Neural crest cell (in vitro differentiated cells): ENCODE results near the gene TLE5. TPM values are rescaled to one million over a fixed set of nuclear protein-coding genes. Genes with fewer than 3 reads are reported as not detected.

Experiments
- DNase-seq: peaks from one replicate; pipeline ENCODE4 v3.0.0; 2021; ENCODE audit warnings: low read depth, mixed read lengths, low spot score
- H3K27ac Mint-ChIP-seq: one replicate; pipeline ENCODE4 v1.8.0; 2021; ENCODE audit warnings: mild to moderate bottlenecking, mixed read lengths; ENCODE audit not compliant: unreplicated experiment
- H3K27me3 Mint-ChIP-seq: 2 replicates; pipeline ENCODE4 v1.8.0; 2021; ENCODE audit warnings: low read depth, mild to moderate bottlenecking, mixed read lengths
- H3K36me3 Mint-ChIP-seq: 2 replicates; pipeline ENCODE4 v1.8.0; 2021; ENCODE audit warnings: low read depth, mild to moderate bottlenecking, mixed read lengths
- H3K4me1 Mint-ChIP-seq: 2 replicates; pipeline ENCODE4 v1.8.0; 2021; ENCODE audit warnings: mixed read lengths
- H3K4me3 Mint-ChIP-seq: one replicate; pipeline ENCODE4 v1.8.0; 2021; ENCODE audit warnings: mild to moderate bottlenecking, mixed read lengths
- H3K9me3 Mint-ChIP-seq: 2 replicates; pipeline ENCODE4 v1.8.0; 2021; ENCODE audit warnings: mixed read lengths
- total RNA-seq: library from RNA; stranded (reverse); gene quantifications from 2 replicates; pipeline ENCODE4 v1.2.1, GENCODE V29; 2021
- TF ChIP-seq, protein P1 (sequence below): fragments of 200-600 bp; sonication (generic); conservative IDR thresholded peaks from 2 replicates; pipeline ENCODE4 v1.5.0; 2021; ENCODE audit warnings: antibody characterized with exemption, mild to moderate bottlenecking

The TLE5 gene
- total RNA-seq, 1 donor from 2014 or later: 247 TPM

DNA sequence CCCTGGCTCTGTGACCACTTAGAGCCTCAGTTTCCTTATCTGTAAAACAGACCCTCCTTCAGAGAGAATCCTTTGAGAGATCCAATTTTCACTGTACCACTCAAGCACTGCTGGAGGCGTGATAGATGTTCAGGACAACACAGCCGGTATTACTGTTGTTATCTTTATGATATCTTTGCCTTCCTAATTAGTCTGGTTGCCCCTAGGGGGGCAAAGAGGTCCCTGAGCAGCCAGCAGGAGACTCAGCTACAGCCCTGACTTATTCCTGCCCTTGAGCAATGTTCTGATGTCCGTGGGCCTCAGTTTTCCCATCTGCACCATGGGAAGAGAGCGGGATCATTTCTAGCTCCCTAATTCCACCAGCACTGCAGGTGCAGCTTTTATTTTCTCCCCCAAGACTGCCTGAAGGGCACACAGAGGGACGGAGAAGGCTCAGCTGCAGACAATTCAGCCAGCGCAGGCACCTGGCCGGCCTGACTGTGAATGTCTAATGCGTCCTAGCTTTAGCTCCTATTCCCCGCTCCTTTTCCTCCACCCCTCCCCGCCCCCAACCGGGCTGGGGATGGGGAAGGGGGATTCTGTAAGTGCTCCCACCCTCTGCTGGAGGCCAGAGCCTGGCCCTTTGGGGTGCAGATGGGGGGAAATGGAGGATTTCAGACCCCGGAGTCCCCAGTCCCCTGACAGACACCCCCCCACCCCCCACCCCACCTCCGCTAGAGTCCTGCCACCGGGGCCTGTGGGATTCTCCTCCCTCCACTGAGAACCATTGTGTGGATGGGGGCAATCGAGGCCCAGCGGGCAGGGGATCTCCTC lies 16.2 kb downstream of the TLE5 start:
- no peaks in the 10 kb centered on the region for H3K36me3 Mint-ChIP-seq
- peaks cover 22% of the 10 kb centered on the region for H3K4me1 Mint-ChIP-seq
- H3K27me3 Mint-ChIP-seq: peaks cover 53% of the 10 kb centered on the region
- no peak overlapping the region for H3K27ac Mint-ChIP-seq
- H3K4me3 Mint-ChIP-seq: no peak overlapping the region
- H3K9me3 Mint-ChIP-seq: no peaks in the 10 kb centered on the region
- no peak for DNase-seq
- TF ChIP-seq, protein P1, sequence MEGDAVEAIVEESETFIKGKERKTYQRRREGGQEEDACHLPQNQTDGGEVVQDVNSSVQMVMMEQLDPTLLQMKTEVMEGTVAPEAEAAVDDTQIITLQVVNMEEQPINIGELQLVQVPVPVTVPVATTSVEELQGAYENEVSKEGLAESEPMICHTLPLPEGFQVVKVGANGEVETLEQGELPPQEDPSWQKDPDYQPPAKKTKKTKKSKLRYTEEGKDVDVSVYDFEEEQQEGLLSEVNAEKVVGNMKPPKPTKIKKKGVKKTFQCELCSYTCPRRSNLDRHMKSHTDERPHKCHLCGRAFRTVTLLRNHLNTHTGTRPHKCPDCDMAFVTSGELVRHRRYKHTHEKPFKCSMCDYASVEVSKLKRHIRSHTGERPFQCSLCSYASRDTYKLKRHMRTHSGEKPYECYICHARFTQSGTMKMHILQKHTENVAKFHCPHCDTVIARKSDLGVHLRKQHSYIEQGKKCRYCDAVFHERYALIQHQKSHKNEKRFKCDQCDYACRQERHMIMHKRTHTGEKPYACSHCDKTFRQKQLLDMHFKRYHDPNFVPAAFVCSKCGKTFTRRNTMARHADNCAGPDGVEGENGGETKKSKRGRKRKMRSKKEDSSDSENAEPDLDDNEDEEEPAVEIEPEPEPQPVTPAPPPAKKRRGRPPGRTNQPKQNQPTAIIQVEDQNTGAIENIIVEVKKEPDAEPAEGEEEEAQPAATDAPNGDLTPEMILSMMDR: no peak

DNA sequence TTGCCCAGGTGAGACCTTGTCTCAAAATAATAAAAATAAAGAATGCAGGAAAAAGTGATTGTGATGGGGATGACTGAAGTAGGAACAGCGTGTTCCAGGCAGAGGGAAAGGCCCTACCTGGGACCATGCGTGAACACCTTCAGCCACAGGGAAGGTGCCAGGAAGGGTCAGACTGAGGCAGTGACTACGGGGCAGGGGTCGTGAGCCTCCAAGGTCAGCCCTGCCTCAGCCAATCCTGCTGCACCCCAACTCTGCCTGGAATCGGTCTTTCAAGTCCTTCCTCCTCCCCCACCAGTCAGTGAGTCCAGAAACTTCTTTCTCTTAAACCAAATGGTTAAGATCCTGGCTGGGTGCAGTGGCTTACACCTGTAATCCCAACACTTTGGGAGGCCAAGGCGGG lies 17.1 kb downstream of the TLE5 start:
- Mint-ChIP-seq H3K4me3 (no peak overlapping the region), H3K27me3 (peaks cover 61% of the 10 kb centered on the region), H3K36me3 (no peaks in the 10 kb centered on the region), H3K4me1 (peaks cover 22% of the 10 kb centered on the region), H3K9me3 (no peaks in the 10 kb centered on the region), H3K27ac (no peak overlapping the region)
- no peak for DNase-seq
- TF ChIP-seq, protein P1: no peak

DNA sequence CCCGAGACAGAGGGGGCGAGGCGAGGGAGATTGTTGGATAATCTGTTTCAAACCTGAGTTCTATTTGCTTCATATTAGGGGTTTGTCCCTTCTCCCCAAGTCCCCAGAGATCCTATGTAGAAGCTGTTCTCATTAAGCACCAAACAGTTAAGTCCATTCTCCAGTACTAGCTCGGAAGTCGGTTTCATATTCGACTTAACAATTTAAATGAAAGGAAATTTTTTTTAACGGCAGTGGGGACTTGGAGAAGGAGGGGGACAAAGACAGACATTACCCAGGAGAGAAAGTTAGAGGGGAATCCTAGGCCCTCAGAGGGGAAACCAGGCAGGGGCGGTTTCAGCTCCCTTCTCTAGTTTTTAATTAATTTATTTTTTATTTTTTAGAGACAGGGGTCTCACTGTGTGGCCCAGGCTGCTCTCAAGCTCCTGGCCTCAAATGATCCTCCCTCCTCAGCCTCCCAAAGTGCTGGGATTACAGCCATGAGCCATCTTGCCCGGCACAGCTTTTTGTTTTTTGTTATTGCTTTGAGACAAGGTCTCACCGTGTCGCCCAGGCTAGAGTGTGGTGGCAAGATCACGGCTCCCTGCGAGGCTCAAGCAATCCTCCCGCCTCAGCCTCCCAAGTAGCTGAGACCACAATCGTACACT lies 19.6 kb downstream of the TLE5 start:
- Mint-ChIP-seq H3K9me3 (no peaks in the 10 kb centered on the region), H3K4me1 (peaks cover 20% of the 10 kb centered on the region), H3K27me3 (peaks cover 71% of the 10 kb centered on the region), H3K27ac (no peak overlapping the region), H3K36me3 (no peaks in the 10 kb centered on the region), H3K4me3 (peak overlapping the region; percentile 36)
- TF ChIP-seq, protein P1: no peak
- no peak for DNase-seq

DNA sequence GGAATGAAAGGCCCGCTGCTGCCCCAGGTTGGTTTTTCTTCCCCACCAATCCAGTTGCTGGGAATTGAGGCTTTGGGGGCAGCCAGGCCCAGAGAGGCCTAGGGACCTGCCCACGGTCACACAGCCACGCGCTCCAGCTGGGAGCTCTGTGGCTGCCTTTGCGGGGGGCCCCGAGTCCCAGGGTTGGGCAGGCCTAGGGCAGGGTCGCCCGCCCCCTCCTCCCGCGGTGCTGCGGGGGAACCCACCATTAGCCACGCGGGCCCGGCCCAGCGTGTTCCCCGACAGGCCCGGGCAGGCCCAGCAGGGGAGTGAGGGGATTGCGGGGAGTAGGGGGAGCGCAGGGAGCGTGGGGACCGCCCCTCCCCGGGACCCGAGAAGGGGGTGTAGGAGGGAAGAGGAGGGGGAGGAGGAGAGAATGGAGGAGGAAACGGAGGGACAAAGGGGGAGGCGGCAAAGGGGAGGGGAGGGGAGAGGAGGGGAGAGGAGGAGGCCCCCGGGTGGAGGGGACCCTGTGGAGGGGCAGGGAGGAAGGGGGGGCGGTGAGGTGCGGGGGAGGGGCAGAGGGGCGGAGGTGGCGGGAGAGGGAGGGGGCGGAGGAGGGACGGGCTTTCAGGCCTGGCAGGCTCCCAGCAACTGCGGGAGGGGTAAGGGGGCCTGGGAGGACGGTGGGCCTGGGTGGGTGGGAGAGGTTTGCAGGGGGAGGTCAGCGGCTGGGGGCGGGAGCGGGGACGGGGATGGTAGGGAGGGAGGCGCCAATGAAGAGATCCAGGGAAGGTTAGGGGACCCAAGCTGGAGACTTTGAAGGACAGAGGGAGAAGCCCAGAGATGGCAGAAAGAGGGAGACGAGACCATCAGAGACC lies 20.3 kb downstream of the TLE5 start:
- H3K4me3 Mint-ChIP-seq: no peak overlapping the region
- TF ChIP-seq, protein P1: no peak
- no peaks in the 10 kb centered on the region for H3K36me3 Mint-ChIP-seq
- H3K9me3 Mint-ChIP-seq: no peaks in the 10 kb centered on the region
- no peak overlapping the region for H3K27ac Mint-ChIP-seq
- H3K27me3 Mint-ChIP-seq: peaks cover 73% of the 10 kb centered on the region
- no peak for DNase-seq
- H3K4me1 Mint-ChIP-seq: peaks cover 15% of the 10 kb centered on the region

DNA sequence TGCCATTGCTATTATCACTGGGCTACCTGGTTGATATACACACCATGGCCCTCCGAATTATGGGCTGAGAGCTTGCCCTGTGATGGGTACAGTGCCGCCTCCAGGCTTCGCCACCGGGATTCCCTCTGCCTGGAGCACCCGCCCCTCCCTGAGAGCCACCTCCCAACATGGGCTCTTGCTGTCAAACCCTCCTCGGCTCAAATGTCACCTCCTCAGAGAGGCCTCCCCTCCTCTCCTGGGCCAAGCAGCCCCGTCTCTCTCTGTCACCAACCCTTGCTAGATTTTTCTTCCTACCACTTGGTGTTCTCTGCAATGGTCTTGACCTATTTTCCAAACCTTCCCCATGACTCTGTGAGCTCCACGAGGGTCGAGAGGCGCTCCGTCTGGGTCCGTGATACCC lies 21.0 kb downstream of the TLE5 start:
- Mint-ChIP-seq H3K36me3 (no peaks in the 10 kb centered on the region), H3K9me3 (no peaks in the 10 kb centered on the region), H3K4me1 (peaks cover 15% of the 10 kb centered on the region), H3K4me3 (no peak overlapping the region), H3K27ac (no peak overlapping the region), H3K27me3 (peaks cover 78% of the 10 kb centered on the region)
- no peak for DNase-seq
- TF ChIP-seq, protein P1: no peak
